Endothelial cell (in vitro differentiated cells): ENCODE data around the gene GPR183. TPM values are rescaled to one million over a fixed set of nuclear protein-coding genes. Genes with fewer than 3 reads are reported as not detected.

Experiments used
- DNase-seq: peaks from one replicate; pipeline ENCODE4 v3.0.0; 2021; ENCODE audit warnings: low spot score
- H3K27ac Mint-ChIP-seq: one replicate; pipeline ENCODE4 v1.8.0; 2021; ENCODE audit warnings: mixed read lengths, inconsistent platforms; ENCODE audit not compliant: unreplicated experiment
- H3K27me3 Mint-ChIP-seq: one replicate; pipeline ENCODE4 v1.8.0; 2021; ENCODE audit warnings: mild to moderate bottlenecking, moderate library complexity, mixed read lengths, inconsistent platforms; ENCODE audit not compliant: unreplicated experiment
- H3K36me3 Mint-ChIP-seq: one replicate; pipeline ENCODE4 v1.8.0; 2021; ENCODE audit warnings: mild to moderate bottlenecking, low read depth, mixed read lengths, inconsistent platforms; ENCODE audit not compliant: unreplicated experiment
- H3K4me1 Mint-ChIP-seq: one replicate; pipeline ENCODE4 v1.8.0; 2021; ENCODE audit warnings: mild to moderate bottlenecking, mixed read lengths, inconsistent platforms; ENCODE audit not compliant: unreplicated experiment
- H3K4me3 Mint-ChIP-seq: one replicate; pipeline ENCODE4 v1.8.0; 2021; ENCODE audit warnings: mild to moderate bottlenecking, mixed read lengths, inconsistent platforms; ENCODE audit not compliant: unreplicated experiment
- H3K9me3 Mint-ChIP-seq: one replicate; pipeline ENCODE4 v1.8.0; 2021; ENCODE audit warnings: mixed read lengths, inconsistent platforms; ENCODE audit not compliant: unreplicated experiment
- total RNA-seq: library from RNA; stranded (reverse); fragmentation: NEBNext Ultra II Directional; extraction: Animal tissue kit (Norgen Biotek cat#: 25700); gene quantifications from one replicate; pipeline ENCODE4 v1.2.1, GENCODE V29; 2021; ENCODE audit not compliant: unreplicated experiment
- TF ChIP-seq, protein P1 (sequence below): fragments of 200-600 bp; sonication (generic); IDR thresholded peaks from one replicate; pipeline ENCODE4 v1.5.0; 2021; ENCODE audit warnings: antibody characterized with exemption; ENCODE audit not compliant: unreplicated experiment

The GPR183 gene
- total RNA-seq, 1 donor from 2014 or later: not detected

DNA sequence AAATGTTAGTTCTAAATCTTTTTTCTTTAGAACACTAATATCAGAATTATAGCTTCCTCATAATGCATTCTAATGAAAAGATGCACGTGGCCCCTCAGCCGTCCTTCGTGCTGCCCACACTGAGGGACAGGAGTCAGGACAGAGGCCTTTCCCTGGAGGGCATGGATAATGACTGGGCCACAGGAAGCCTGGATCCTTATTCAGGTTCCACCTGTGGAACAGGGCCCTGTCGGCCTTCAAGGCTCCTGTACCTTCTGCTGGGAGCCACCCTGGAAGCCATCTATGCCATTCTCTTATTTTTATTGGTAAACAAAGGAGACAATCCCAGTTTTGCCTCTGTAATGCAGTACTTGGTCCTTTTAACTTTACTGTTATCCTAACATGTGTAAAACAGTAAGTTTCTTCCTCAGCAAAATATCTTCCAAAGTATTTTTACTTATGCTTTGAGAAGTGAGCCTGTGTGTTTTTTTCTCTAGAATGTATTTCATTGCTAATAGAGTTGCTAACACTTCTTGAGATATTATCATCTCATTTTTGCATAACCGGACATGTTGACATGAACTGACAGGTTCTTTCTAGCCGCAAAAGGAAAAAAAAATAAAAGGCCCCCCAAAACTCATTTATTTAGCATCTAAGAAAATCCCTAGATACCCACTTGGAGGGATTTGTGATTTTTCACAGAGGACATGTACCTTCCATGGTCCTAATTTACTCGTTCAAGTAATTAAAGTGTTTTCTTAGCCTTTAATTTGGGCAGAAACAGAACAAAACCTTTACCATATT, 6.0 kb downstream of the GPR183 start:
- DNase-seq: no peak
- Mint-ChIP-seq H3K27ac (no peak overlapping the region), H3K9me3 (no peaks in the 10 kb centered on the region), H3K36me3 (no peaks in the 10 kb centered on the region), H3K4me3 (no peak overlapping the region), H3K4me1 (no peaks in the 10 kb centered on the region), H3K27me3 (no peaks in the 10 kb centered on the region)
- TF ChIP-seq, protein P1, sequence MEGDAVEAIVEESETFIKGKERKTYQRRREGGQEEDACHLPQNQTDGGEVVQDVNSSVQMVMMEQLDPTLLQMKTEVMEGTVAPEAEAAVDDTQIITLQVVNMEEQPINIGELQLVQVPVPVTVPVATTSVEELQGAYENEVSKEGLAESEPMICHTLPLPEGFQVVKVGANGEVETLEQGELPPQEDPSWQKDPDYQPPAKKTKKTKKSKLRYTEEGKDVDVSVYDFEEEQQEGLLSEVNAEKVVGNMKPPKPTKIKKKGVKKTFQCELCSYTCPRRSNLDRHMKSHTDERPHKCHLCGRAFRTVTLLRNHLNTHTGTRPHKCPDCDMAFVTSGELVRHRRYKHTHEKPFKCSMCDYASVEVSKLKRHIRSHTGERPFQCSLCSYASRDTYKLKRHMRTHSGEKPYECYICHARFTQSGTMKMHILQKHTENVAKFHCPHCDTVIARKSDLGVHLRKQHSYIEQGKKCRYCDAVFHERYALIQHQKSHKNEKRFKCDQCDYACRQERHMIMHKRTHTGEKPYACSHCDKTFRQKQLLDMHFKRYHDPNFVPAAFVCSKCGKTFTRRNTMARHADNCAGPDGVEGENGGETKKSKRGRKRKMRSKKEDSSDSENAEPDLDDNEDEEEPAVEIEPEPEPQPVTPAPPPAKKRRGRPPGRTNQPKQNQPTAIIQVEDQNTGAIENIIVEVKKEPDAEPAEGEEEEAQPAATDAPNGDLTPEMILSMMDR: no peak

DNA sequence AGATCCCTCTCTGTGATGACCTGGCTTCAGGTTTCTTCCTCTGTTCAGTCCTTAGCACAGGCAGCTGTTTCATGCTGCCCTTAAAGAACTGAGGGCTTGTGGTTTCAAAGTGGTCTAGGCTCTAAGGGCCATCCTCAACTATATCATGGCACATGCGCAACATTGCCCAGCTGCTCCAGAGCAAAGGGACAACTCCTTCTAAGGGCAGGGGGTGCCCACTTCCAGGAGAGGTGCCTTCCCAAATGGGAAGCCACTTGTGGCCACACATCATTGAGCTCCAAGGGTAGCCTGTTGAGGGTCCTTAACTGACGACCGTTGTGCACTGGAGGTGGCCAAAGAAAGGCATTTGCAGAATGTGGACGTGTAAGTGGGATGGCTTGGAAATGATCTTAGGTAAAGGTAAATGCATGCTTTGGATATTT, 7.3 kb downstream of the GPR183 start:
- Mint-ChIP-seq H3K4me1 (no peaks in the 10 kb centered on the region), H3K27me3 (peaks cover 1% of the 10 kb centered on the region), H3K9me3 (no peaks in the 10 kb centered on the region), H3K4me3 (no peak overlapping the region), H3K27ac (no peak overlapping the region), H3K36me3 (no peaks in the 10 kb centered on the region)
- no peak for DNase-seq
- TF ChIP-seq, protein P1: no peak

DNA sequence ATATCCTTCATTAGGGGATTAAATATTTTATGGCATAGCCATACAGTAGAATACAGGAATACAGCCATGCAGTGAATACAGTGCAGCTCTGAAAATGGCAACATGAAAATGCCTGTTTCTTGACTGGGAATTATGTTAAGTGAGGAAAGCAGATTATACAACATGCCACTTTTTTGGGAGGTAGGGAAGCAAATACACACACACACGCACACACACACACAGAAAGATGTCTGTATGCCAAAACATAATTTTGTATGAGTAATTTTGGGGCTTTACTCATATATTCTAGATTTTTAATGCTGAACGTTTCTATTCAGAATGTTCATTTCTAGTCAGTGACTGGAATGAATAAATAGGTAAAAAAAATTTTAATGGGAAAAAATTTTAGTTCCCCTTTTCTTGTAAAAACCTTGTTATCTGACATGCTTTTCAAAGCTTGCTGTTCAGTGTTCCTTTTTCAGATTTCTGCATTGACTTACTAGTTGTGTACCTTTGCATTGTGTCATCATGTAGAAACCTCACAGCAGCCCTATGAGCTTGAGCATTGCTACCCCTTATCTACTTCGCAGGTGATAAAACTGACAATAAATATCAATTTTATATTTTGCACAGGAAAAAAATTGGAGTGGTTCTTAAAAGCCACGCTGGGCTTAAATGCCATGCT, 7.8 kb downstream of the GPR183 start:
- Mint-ChIP-seq H3K4me3 (no peak overlapping the region), H3K9me3 (no peaks in the 10 kb centered on the region), H3K27ac (no peak overlapping the region), H3K36me3 (no peaks in the 10 kb centered on the region), H3K27me3 (peaks cover 1% of the 10 kb centered on the region), H3K4me1 (no peaks in the 10 kb centered on the region)
- TF ChIP-seq, protein P1: no peak
- no peak for DNase-seq

DNA sequence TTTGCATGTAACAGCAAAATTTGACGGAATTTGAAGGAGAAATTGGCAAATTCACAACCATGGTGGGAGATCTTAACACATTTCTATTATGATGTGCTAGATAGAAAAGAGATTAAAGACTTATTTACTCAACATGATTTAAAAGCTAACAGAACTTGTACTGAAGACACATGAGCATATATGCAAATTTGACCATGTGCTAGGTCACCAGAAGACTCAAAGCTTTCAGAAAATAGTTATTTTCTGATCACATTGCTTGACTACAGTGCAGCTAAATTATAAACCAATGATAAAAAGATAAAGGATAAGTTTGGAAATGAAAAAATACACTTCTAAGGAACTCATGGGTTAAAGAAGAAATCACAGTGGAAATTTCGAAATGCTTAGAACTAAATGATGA, 9.1 kb downstream of the GPR183 start:
- Mint-ChIP-seq H3K9me3 (no peaks in the 10 kb centered on the region), H3K27ac (no peak overlapping the region), H3K27me3 (peaks cover 1% of the 10 kb centered on the region), H3K4me1 (no peaks in the 10 kb centered on the region), H3K36me3 (no peaks in the 10 kb centered on the region), H3K4me3 (no peak overlapping the region)
- TF ChIP-seq, protein P1: no peak
- no peak for DNase-seq

DNA sequence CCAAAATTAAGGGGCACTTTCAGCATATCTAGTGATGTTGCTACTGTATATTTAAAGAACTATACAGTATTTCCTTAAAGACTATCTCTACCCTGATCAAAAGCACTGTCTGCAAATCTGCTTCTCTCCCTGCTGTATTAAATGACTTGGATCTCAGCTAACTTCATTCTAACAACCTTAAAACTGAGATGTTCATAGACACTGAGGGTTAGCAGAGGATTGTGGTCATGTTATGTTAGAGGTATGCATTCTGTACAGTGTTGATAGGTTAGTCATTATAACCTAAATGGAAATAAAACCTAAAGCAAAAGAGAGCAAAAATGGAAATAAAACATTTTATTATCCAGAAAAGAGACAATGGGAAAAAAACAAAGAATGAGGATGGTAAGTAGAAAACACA, 9.9 kb downstream of the GPR183 start:
- Mint-ChIP-seq H3K27me3 (peaks cover 1% of the 10 kb centered on the region), H3K4me3 (no peak overlapping the region), H3K9me3 (no peaks in the 10 kb centered on the region), H3K4me1 (no peaks in the 10 kb centered on the region), H3K36me3 (no peaks in the 10 kb centered on the region), H3K27ac (no peak overlapping the region)
- DNase-seq: no peak
- TF ChIP-seq, protein P1: no peak
